Body of pancreas (tissue), 4 donors: ENCODE measurements around the gene MMP8.

ENCODE experiments used
- POLR2A ChIP-seq, 3 donors: fragments of 450-650 bp; IDR thresholded peaks; one replicate each; pipeline ENCODE4 v1.6.1; 2016; ENCODE audit warnings: antibody characterized with exemption in 3 of 3, mild to moderate bottlenecking in 2 of 3
- TF ChIP-seq, protein P1 (sequence below), 7 experiments: fragments of 450-650 bp in 4 of 7; fragments of 200-600 bp in 3 of 7; sonication (generic) in 3 of 7; IDR thresholded peaks; one replicate each; pipeline ENCODE4 v1.5.1; 2016 to 2019; ENCODE audit warnings: antibody characterized with exemption in 7 of 7

DNA sequence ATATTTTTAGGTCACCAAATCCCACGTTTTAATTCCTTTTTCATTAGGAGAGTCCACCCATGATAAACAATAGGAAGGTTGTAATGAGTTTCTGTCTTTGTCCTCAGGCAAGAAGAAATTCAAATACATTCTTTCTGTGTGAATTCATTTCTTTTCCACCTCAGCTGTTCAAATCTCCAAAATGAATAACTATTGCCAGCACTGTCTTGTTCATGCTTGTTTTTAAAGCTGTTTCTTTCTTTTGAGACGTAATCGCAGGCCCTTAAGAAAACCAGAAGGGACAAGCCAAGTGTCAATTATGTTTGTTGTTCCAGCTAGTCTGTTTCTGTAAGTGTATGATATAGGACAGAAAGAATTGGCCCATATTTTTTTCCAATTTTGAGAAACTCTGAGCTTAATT, 39.4 kb downstream of the MMP8 start:
- TF ChIP-seq, protein P1, sequence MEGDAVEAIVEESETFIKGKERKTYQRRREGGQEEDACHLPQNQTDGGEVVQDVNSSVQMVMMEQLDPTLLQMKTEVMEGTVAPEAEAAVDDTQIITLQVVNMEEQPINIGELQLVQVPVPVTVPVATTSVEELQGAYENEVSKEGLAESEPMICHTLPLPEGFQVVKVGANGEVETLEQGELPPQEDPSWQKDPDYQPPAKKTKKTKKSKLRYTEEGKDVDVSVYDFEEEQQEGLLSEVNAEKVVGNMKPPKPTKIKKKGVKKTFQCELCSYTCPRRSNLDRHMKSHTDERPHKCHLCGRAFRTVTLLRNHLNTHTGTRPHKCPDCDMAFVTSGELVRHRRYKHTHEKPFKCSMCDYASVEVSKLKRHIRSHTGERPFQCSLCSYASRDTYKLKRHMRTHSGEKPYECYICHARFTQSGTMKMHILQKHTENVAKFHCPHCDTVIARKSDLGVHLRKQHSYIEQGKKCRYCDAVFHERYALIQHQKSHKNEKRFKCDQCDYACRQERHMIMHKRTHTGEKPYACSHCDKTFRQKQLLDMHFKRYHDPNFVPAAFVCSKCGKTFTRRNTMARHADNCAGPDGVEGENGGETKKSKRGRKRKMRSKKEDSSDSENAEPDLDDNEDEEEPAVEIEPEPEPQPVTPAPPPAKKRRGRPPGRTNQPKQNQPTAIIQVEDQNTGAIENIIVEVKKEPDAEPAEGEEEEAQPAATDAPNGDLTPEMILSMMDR (IDR thresholded peaks at IDR 0.05): no peak
- TF ChIP-seq POLR2A (IDR thresholded peaks at IDR 0.05): no peak
